Cerebellar cortex (tissue), 1 donor: ENCODE results near the gene MFN1.
A peak's percentile ranks its signal among the peaks of the same experiment; 100 is the strongest.
"Not testable (repeated sequence)": the region's sequence is repeated elsewhere in the genome, so short reads cannot be mapped to it uniquely, and the experiment has no call there.

ENCODE experiments used
- DNase-seq: peaks from one replicate; pipeline ENCODE4 v3.0.0-alpha.2; 2015; ENCODE audit warnings: low spot score

The MFN1 gene

DNA sequence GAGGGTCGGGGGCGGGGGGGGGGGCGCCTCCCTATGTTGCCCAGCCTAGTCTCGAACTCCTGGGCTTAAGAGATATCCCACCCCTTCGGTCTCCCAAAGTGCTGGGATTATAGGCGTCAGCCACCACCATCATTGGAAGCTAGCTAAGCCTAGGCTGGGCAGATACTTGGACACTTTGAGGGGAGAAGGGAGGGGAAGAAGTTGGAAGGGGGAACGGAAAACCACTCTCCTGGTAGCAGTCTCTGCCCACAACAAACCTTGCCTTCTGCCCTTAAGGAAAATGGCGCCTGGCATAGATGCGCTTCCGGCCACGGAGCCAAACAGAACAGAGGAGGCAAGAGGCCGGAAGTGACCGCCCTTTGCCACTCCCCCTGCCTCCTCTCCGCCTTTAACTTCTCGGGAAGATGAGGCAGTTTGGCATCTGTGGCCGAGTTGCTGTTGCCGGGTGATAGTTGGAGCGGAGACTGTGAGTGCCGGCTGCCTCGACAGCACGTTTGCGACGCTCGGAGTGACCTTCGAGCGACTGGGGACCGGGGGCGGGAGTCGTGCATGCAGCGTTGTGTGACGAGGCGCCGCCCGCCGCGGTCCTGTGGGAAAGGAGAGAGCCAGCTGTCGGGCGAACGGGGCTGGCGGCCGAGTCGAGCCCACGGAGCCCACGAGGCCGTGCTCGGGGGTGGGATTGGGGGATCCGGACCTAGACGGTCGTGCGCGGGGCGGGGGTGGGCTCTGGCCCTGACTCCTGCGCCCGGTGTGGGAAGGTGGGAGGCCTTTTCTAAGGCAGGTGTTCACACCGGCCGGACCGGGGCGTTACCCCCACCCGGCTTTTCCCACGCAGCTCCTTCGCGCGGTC is at the start of gene MFN1:
Gene MFN1, plus strand, starts transcription at position 365 of the 850 bp plus-strand sequence. CDS start 1,143 bp downstream, outside the sequence.
- peak; percentile 99 for DNase-seq

DNA sequence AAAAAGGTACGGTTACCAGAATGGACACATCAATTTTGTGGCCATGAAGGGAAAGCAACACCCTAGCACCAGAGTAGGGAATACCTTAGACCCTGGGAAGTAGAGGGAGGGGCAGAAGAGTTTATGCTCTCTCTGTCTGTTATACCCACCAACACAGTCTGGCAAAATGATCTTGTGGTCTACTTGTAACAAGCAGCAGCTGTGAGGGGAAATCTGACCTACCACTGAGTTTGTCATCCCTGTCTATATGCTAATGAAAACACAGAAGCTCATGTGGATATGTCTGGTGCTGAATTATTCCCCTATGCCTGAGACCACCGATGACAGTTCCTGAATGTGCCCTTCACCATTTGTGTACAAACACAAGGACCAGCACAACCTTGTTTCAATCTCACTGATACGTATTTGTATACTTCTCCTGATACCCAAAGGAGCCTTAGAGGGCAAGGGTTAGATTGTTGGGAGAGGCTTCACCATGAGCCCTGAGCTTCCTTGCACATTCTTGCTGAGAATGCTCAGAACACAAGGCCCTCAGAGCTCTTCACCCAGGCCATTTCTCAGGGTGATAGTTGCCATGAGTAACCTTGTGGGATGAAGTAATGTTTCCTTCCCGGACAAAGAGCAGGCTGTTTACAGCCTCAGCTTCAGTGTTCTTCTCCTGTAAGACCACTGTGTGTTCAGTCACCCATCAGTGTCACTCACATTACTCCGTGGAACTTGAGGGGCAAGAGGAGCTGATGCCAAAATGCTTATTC is 49.4 kb upstream of the MFN1 start:
- DNase-seq = no peak

DNA sequence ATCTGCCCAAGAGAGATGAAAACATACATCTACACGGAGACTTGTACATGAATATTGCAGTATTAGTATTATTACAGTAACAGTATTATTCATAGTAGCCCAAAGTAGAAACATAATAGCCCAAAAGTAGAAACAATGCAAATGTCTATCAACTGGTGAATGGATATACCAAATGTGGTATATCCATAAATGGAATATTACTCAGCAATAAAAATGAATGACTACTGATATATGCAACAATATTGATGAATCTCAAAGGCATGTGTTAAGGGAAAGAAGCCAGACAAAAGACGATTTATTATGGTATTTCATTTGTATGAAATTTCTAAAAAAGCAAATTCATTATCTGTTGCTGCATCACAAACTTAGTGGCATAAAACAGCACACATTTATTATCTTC is 48.2 kb upstream of the MFN1 start:
- DNase-seq = no peak

DNA sequence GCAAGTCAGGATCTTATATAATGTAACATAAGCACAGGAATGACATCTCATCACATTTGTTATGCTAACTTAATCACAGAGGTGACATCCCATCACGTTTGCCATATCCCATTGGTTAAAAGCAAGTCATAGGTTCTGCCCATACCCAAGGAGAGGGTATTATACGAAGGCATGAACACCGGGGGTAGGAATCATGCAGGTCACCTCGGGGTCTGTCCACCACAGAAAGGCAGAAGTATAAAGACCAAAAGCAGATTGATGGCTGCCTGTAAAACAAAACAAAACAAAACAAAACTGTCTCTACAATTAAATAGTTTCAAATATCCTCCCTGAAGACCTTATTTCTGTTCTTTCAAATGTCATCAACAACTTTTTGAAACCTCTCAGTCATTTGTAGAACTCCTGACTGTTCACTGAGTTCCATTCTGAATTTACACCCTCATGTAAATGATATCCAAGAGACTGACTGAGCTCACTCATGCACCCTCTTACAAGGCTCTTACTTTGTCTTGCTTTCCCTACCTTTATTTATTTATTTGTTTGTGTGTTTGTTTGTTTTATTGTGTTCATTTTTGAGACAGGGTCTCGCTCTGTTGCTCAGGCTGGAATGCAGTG is 47.4 kb upstream of the MFN1 start:
- no peak for DNase-seq

DNA sequence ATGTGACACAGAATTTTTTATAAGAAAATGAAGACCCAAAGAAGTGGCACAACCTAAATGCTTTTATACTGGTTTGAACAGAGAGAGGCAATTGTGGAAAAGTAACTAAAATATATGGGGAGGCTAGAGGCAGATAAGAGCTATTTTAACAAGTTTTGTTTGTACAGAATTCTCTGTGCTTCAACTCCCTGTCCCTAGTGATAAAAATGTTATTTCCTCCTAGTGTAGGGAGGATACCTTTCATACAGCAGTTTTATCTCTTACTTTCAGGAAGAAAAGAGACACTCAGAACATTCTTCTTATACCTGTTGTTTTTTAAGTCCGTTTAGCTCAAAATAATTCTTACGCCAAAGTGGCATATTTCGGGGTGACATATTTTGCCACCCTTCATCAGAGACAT is 45.9 kb upstream of the MFN1 start:
- DNase-seq = no peak

DNA sequence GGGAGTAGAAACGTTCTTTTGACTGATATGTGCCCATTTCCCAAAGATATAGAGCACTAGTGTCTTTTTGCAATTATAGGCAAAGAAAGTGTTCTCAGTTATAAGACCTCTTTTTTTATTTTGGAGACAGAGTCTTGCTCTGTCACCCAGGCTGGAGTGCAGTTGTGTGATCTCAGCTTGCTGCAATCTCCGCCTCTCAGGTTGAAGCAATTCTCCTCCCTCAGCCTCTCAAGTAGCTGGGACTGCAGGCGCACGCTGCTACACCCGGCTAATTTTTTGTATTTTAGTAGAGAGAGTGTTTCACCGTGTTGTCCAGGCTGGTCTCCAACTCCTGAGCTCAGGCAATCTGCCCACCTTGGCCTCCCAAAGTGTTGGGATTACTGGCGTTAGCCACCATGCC is 45.4 kb upstream of the MFN1 start:
- no peak for DNase-seq

DNA sequence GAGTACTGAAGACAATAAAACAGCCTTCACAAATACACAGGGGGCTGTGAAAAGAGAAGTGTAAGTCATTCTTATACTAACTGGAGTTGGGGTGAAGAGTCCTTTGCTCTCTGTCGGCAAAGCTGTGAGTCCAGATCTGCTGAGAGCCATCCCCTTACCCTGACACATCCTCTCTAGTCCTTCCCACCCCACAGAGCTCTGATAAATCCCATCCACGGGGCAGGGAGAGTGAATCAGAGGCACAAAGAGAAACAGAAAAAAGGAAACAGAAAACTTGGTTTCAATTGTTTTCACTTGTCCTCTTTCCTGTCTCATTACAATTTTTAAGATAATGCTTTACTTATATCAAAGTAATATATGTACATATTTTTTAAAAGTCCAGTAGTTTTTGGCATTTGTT is 42.9 kb upstream of the MFN1 start:
- no peak for DNase-seq

DNA sequence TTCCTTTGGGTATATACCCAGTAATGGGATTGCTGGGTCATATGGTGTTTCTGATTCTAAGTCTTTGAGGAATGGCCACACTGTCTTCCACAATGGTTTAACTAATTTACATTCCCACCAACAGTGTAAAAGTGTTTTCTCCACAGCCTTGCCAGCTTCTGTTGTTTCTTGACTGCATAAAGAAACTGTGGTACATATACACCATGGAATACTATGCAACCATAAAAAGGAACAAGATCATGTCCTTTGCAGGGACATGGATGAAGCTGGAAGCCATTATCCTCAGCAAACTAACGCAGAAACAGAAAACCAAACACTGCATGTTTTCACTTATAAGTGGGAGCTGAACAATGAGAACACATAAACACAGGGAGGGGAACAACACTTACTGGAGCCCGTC is 40.1 kb upstream of the MFN1 start:
- DNase-seq = not testable (repeated sequence)

DNA sequence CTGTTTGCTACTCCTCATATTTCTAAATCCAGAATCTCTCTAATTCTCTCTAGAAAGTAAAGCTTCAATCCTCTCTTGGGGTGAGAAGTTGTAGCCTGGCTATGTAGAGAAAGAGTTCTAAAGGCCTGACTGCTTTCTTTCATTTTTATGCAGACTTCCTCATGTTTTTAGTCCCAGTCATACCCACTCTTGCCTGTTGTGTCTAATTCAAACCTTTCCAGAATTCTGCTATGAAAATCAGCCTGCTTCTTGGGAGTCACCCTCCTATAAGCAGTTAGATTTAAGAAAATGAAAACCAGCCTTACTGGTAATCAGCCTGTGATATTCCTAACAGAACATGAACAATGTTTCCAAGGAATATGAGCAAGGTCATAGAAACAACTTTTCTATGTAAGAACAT is 39.5 kb upstream of the MFN1 start:
- DNase-seq = no peak

DNA sequence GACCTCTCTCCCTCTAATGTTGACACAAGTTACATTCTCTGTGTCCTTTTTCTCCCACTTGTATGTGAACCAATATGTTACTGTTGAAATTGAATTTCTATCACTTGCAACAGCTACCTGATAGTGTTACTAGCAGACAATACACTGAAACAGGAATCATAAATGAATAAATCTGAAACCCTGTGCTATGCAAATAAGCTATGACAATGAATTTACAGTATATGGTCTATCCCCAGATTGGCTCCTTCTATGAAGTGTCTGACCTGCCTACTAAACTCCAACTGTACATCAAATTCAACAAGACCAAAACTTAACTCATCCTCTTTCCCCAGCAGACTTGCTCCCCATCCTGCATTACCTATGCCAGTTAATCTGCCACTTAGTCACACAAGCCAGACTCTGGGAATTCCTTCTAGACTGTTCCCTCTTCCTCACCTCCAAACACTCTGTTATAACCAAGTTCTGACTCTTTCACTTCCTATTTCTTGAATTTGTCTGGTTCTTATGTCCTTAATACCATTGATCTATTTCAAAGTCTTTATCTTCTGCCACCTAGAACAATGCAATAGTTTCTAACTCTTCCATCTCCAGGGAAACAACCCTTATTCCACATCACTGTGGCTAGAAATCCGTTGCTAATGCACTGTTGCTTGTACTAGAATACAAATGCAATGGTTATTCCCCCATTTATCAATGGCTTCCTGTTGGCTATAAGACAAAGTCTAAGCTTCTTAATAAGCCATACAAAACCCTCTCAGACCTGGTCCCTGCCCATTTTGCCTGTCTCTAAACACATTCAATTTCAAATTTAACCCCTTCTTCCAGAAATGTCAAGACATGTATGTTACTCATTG is 38.1 kb upstream of the MFN1 start:
- DNase-seq = no peak

DNA sequence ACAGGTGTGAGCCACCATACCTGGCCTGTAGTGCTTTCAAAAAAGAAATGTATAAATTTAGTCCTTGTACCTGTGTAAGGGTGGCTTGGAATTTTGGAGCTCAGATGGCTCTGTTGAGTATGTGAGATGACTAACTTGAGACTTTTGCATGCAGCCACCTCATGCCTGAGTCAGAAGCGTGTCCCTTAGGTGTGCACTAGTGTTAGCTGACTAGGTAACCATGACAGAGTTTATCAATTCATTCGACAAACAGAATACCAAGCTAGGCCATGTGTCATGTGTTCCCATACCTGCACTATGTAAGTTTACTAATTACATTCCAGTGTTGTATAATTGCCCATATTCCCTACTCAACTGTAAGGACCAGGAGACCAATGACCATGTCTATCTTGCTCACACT is 28.6 kb upstream of the MFN1 start:
- no peak for DNase-seq

DNA sequence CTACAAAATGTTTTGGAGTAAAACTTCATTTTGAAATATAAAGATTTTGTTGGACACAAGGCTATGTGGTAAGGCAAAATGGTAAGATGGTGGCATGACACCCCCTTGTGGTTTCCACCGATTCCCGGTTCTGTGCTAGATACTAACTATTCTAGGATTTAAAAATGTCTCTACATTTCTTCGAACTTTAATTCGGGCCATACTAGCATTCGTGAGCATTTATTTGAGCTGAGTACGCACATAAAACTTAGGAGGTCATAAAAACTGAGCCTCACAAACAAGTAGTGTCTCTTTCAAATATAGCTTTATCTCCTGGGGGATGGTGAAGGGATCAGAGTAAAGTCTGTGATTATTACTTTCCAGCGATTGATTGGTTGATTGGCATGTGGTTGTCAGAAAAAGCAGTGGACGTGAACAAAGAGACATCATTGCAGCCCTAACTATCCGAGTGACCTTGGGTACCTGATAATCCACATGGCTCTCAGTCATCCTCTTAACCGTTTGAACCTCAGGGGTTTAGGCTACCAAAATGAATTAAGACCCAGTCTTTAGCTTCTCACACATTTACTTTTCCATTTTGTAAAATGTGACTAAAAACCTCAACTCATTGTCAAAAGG is 25.7 kb upstream of the MFN1 start:
- DNase-seq = peak; percentile 73

DNA sequence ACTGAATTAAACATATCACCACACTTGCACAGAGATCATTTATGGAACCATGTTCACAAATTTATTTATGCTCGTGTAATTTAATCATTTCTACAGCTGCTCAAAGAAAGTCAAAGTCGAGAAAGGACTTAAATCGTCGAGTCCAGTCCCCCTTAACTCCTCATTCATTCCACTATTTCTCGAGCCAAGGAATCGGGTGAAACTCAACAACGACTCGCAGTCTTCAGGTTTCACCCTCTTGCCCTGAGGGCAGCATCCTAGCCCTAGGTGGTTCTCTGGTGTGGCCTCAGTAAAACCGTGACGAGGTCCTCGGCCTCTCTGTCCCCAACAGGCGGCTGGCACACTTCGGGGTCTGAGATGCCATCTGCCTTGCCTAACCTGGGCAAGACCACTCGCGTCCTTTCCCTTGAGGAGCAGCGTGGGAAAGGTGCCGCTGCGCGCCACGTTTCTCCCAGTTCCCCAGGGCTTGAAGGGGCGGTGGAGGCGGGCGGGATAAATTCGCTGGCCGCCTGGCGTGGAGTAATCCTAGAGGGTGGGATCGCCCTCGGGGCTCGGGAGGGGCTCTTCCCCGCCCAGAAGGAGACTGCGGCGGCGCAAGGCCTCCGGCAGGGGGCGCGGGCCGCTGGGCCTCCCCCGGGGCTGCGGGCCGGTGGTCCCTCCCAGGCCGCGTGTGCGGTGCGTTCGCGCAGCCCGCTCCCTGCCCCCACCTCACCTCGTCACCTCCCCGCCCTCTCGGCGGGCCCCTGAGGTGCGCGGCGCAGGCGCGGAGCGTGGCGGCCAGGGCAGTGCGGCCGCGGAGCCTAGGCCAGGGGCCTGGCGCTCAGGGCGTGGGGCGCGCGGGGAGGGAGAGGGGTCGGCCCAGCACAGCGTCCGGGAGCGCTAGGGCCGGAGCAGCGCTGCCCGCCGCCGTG is 25.0 kb upstream of the MFN1 start, which contains the start of gene ZNF639:
Gene ZNF639, plus strand, starts transcription at position 746 of the 911 bp plus-strand sequence. CDS start 5,263 bp downstream, outside the sequence.
- peak; percentile 78 for DNase-seq

DNA sequence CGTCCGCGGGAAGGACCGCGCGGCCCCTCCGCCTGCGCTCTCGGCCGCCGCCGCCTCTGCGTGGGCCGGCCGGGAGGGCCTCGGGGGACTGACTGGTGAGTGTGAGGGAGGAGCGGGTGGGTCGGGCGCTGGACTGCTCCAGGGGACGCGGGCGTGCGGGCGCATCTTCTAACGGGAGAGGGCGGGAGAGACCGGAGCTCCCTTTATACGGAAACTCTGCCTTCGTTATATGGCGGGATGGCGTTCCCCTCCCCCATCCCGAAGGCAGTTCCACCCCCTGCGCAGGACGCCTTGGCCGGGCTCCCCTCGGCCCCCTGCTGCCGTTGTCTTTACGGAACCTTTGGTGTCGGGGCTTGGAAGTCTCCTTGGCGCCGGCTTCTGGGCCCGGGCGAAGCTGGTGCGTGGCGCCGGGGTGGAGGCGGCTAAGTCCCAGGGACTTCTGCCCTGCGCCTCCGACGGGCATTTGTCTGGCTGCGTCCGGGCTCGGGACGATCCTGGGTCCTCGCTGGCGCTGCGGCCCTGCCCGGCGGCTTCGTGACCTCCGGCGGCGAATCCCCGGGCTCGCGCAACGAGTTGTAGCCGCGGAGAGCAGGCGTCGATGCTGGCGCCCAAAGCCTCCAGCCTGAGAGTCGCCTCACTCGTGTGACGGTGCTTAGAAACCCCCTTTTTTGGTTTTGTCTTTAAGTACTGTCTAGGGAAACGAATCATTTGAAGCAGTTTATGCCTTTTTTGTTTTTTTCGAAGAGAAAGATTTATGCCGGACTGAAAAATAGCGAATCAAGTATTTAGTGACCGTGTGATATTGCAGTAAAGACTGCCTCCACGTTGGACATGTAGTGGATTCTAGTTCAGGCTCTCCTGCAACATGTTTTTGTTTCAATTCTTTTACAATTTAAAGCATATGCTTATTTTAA is 24.1 kb upstream of the MFN1 start:
- DNase-seq = peak; percentile 58

DNA sequence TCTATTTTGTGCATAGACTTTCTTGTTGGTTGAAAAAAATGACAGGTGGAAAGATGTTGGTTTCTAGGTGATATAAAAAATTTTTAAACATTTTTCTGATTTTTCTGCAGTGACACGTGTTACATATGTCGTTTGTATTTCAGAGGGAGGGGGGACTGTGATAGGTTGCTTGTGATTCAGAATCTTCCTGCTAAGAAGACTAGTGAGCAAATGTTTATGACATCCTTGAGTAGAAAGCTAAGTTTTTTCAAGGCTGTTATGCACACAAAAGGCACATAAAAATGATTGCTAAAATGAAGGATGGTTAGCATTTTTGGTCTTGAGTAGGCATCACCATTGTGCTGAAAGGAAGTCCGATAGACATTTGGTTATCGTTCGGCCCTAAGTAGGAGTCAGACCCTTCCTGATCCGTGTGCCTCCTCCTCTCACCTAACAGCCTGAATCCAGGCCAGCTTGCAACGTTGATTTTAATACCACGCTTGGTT is 23.2 kb upstream of the MFN1 start:
- peak; percentile 23 for DNase-seq

DNA sequence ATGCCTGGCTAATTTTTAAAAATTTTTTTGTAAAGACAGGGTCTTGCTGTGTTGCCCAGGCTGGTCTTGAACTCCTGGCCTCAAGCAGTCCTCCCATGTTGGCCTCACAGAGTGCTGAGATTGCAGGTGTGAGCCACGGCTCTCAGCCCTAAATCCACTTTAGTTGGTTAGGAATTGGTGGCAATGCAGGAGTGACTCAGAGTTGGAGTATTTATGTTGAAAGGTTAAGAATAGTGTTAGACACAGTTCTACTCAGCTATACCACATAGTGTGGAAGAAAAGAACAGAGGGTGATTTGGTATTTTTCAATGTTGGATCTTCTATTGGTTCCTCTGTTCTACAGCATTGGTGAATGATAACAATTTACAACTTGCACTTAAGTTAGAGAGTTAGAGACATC is 17.1 kb upstream of the MFN1 start:
- DNase-seq = no peak

DNA sequence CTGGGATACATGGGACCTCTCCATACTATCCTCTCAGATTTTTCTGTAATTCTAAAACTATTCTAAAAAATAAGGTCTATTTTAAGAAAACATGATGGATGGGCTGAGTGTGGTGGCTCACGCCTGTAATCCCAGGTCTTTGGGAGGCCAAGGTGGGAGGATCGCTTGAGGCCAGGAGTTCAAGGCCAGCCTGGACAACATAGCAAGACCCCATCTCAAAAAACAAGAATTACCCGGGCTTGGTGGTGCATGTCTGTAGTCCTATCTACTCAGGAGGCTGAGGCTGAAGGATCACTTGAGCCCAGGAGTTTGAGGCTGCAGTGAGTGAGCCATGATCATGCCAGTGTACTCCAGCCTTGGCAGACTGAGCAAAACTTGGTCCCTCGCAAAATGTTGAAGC is 15.3 kb upstream of the MFN1 start:
- DNase-seq = no peak

DNA sequence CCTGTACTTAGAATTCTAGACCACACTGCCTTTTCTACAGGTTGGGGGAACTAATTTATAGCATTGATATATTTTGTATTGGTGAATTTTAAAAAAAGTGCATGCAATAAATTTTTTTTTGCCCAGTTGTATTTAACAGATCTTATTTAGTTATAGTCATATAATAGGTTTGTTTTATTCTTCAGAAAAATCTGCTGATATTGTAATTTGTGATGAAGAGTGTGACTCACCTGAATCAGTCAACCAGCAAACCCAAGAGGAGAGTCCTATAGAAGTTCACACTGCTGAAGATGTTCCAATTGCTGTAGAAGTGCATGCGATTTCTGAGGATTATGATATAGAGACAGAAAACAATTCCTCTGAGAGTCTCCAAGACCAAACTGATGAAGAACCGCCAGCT is 14.4 kb upstream of the MFN1 start:
- DNase-seq = no peak

DNA sequence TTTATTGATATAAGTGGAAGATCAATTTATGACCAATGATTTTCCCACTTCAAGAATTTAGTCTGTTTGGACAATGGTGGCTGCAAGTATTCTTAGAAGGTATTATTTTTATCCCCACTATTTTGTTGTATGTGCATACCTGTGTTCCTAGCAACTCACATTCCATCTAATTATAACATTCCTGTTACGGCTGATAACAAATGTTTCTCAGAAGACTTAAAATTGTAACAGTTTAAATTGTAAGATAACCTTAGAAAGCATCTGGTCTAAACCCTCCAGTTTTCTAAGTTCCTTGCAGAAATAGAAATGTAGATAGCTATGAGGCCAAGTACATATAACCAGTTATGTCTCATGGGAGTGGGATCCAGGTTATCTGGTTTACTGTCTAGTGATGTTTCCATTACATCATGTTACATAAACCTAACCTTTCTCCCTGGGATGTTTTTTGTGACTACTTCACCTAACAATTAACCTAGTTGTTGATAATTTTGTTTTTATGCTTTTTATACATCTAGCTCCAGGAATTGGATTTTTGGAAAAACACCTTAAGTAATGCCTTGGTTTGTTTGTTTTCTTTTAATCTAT is 11.1 kb upstream of the MFN1 start:
- DNase-seq = no peak
